Sciatic nerve (tissue), 1 donor: ENCODE measurements around the gene ZNF777. TPM values are rescaled to one million over a fixed set of nuclear protein-coding genes. Genes with fewer than 3 reads are reported as not detected.

Source experiments
- total RNA-seq: library from RNA; stranded (reverse); fragmentation: NEBNext Ultra II Directional; extraction: Animal tissue kit (Norgen Biotek cat#: 25700); gene quantifications from one replicate; pipeline ENCODE4 v1.2.1, GENCODE V29; 2021
- donor health status: DM: no; HTN: no; CAD: no.

ZNF777 gene
- total RNA-seq, 1 donor from 2014 or later: 10.3 TPM

Other genes with a start within 250 kb of the ZNF777 start
- 13.2 TPM for gene ZNF212, start 221.4 kb downstream of the ZNF777 start, total RNA-seq
- 32.1 TPM for gene ZNF783, start 198.9 kb downstream of the ZNF777 start, total RNA-seq
- 19.3 TPM for gene ZNF746, start 36.7 kb upstream of the ZNF777 start, total RNA-seq